NCI-H1436 treated with DMSO at 0.1 percent for 48 hours (cell line): Measurements from ENCODE around the gene ZFP62.

ENCODE experiments used
- DNase-seq: peaks from one replicate; lab custom pipeline; 2025; lab: John Stamatoyannopoulos, UW

Gene ZFP62

GRCh38 chr5:180868960-180869359, 7.9 kb upstream of the ZFP62 start:
- DNase-seq, result no peak

- DNase-seq, result no peak
Measured at GRCh38 chr5:180866985-180867384, 5.9 kb upstream of the ZFP62 start.

- no peak for DNase-seq
Measured at GRCh38 chr5:180865981-180866695, 5.1 kb upstream of the ZFP62 start.

- DNase-seq, result no peak
Measured at GRCh38 chr5:180862645-180863044, 1.6 kb upstream of the ZFP62 start.

GRCh38 chr5:180860273-180860886, 696 bp downstream of the ZFP62 start:
- DNase-seq, result no peak

- DNase-seq, result no peak
Measured at GRCh38 chr5:180858586-180858985, 2.5 kb downstream of the ZFP62 start.

GRCh38 chr5:180853848-180854176, 7.3 kb downstream of the ZFP62 start:
- DNase-seq, result no peak

GRCh38 chr5:180853121-180853847, 7.8 kb downstream of the ZFP62 start:
- no peak for DNase-seq

GRCh38 chr5:180852495-180852894, 8.6 kb downstream of the ZFP62 start:
- DNase-seq, result no peak

GRCh38 chr5:180850434-180851078, 10.5 kb downstream of the ZFP62 start:
- no peak for DNase-seq

- no peak for DNase-seq
Measured at GRCh38 chr5:180849827-180850226, 11.2 kb downstream of the ZFP62 start.

GRCh38 chr5:180848878-180849277, 12.2 kb downstream of the ZFP62 start:
- DNase-seq, result no peak

- DNase-seq, result no peak
Measured at GRCh38 chr5:180848265-180848664, 12.8 kb downstream of the ZFP62 start.

GRCh38 chr5:180847026-180847425, 14.1 kb downstream of the ZFP62 start:
- DNase-seq, result no peak

GRCh38 chr5:180844858-180845257, 16.2 kb downstream of the ZFP62 start:
- DNase-seq, result no peak

- no peak for DNase-seq
Measured at GRCh38 chr5:180844432-180844831, 16.6 kb downstream of the ZFP62 start.

GRCh38 chr5:180839935-180840334, 21.1 kb downstream of the ZFP62 start:
- no peak for DNase-seq

- no peak for DNase-seq
Measured at GRCh38 chr5:180839227-180839626, 21.8 kb downstream of the ZFP62 start.

GRCh38 chr5:180837478-180837877, 23.6 kb downstream of the ZFP62 start:
- no peak for DNase-seq

- DNase-seq, result no peak
Measured at GRCh38 chr5:180832638-180833068, 28.4 kb downstream of the ZFP62 start.

- no peak for DNase-seq
Measured at GRCh38 chr5:180831139-180832093, 29.7 kb downstream of the ZFP62 start.
